ENCODE results near the gene MAP2K1.

Gene MAP2K1

GRCh38 chr15:66409565-66410108 lies 22.9 kb downstream of the MAP2K1 start:
- TF ChIP-seq CTCF (IDR thresholded peaks at IDR 0.05) = no peak

DNA sequence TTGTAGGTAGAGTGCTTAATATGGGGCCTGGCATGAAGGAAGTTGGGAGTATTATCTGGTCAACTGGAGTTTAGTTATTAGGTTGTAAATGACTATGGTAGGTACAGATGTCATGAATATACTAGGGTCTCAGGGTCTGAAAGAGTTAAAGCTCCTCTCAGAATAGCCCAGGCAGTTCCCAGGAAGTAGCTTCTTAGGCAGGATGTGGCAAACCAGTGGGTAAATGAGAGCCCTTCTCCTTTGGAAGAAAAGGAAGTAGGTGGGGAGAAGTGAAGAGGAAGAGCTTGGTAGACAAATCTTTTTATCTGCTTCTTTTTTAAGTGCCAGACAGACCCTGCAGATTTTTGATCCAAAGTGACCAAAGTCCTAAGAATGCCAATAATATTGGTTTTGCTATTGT lies 24.5 kb downstream of the MAP2K1 start:
- no peak for TF ChIP-seq CTCF (IDR thresholded peaks at IDR 0.05)

- TF ChIP-seq CTCF (IDR thresholded peaks at IDR 0.05) = no peak
Observed at GRCh38 chr15:66412220-66412619, 25.5 kb downstream of the MAP2K1 start.

- TF ChIP-seq CTCF (IDR thresholded peaks at IDR 0.05) = no peak
Observed at GRCh38 chr15:66413579-66413978, 26.9 kb downstream of the MAP2K1 start.

DNA sequence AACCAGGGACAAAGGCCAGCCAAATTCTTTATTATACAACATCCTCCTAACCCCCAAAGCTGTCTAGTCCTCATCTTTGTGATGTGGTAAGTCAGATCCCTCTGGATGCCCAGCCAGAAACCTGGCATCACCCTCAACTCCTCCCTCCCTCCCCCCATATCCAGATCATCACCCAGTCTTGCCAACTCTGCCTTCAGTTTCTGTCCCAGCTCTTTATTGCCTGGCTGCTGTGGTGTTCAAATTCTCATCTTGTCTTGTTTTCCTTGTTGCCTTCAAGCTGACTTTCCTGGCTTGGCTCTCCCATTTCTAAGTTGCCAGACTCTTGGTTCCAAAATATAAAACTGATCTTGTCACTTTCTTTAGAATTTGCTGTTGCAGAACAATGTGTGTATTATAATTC lies 28.6 kb downstream of the MAP2K1 start:
- no peak for TF ChIP-seq CTCF (IDR thresholded peaks at IDR 0.05)

- no peak for TF ChIP-seq CTCF (IDR thresholded peaks at IDR 0.05)
Observed at GRCh38 chr15:66417736-66418135, 31.0 kb downstream of the MAP2K1 start.

DNA sequence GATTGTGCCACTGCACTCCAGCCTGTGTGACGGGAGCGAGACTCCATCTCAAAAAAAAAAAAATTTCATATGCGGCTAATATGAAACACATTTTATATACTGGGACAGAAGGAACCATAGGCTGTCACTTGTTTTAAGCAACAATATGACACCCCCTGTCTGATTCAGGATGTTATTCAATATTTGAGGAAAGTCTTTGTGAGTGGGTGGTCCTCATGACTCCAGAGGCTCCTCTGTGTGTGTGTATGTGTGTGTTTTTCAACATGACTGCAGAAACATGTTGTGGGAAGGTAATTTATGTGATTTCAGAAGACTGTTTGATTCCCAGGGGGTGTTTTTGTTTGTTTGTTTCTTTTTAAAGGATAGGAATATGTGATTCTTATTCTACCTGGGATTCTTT lies 32.8 kb downstream of the MAP2K1 start:
- no peak for TF ChIP-seq CTCF (IDR thresholded peaks at IDR 0.05)

- TF ChIP-seq CTCF (IDR thresholded peaks at IDR 0.05) = no peak
Observed at GRCh38 chr15:66422347-66422746, 35.6 kb downstream of the MAP2K1 start.

Data from LNCAP (cell line).